WTC11 (cell line): ENCODE data around the gene TMEM8B. TPM values are rescaled to one million over a fixed set of nuclear protein-coding genes. Genes with fewer than 3 reads are reported as not detected.

Experiments used
- ATAC-seq: fragments of 200-7000 bp; cut with Tn5 transposase; 2 replicates; pipeline ENCODE4 v1.10.0; 2021; ENCODE audit warnings: mild to moderate bottlenecking, moderate library complexity
- CTCF ChIA-PET: fragments of 300-600 bp; sonication (Branson Sonifier 250); formaldehyde crosslinking; loops from one replicate; lab custom pipeline; 2021; ENCODE audit warnings: antibody characterized with exemption; lab: Charles Lee
- POLR2A ChIA-PET: fragments of 350-600 bp; sonication (Branson Sonifier 250); formaldehyde crosslinking; loops from one replicate; lab custom pipeline; 2021; ENCODE audit warnings: antibody characterized with exemption; lab: Charles Lee
- DNase-seq: peaks from one replicate; pipeline ENCODE4 v3.0.0; 2021; ENCODE audit warnings: low spot score
- H3K27ac Mint-ChIP-seq: 2 replicates; pipeline ENCODE4 v1.8.0; 2021; ENCODE audit warnings: mixed read lengths
- H3K27me3 Mint-ChIP-seq: 2 replicates; pipeline ENCODE4 v1.8.0; 2021; ENCODE audit warnings: low read depth, mild to moderate bottlenecking, moderate library complexity, mixed read lengths
- H3K36me3 Mint-ChIP-seq: 2 replicates; pipeline ENCODE4 v1.8.0; 2021; ENCODE audit warnings: mixed read lengths
- H3K4me1 Mint-ChIP-seq: 2 replicates; pipeline ENCODE4 v1.8.0; 2022; ENCODE audit warnings: mixed read lengths
- H3K4me3 Mint-ChIP-seq: 2 replicates; pipeline ENCODE4 v1.8.0; 2021; ENCODE audit warnings: mild to moderate bottlenecking, moderate library complexity, mixed read lengths
- H3K9me3 Mint-ChIP-seq: 2 replicates; pipeline ENCODE4 v1.8.0; 2021; ENCODE audit warnings: mixed read lengths
- CREB1 ChIP-seq: sonication (generic); formaldehyde crosslinking; IDR thresholded peaks from 2 replicates; pipeline ENCODE4 v1.8.0; 2023; ENCODE audit warnings: mild to moderate bottlenecking, missing genetic modification reagents
- CTCF ChIP-seq: fragments of 200-600 bp; IDR thresholded peaks from 2 replicates; pipeline ENCODE4 v1.8.0; 2022; ENCODE audit warnings: antibody characterized with exemption
- FOXJ3 ChIP-seq: sonication (generic); formaldehyde crosslinking; IDR thresholded peaks from 2 replicates; pipeline ENCODE4 v1.9.0; 2021; ENCODE audit warnings: missing genetic modification reagents, mild to moderate bottlenecking, borderline replicate concordance
- FOXP1 ChIP-seq: sonication (generic); formaldehyde crosslinking; IDR thresholded peaks from 2 replicates; pipeline ENCODE4 v1.8.0; 2022; ENCODE audit warnings: missing genetic modification reagents, mild to moderate bottlenecking, moderate library complexity, borderline replicate concordance
- JAZF1 ChIP-seq: fragments of 250-450 bp; sonication (Bioruptor Pico); IDR thresholded peaks from 2 replicates; pipeline ENCODE4 v1.9.0; 2021; ENCODE audit warnings: moderate library complexity, mild to moderate bottlenecking, inconsistent platforms
- MYBL2 ChIP-seq: sonication (generic); formaldehyde crosslinking; IDR thresholded peaks from 2 replicates; pipeline ENCODE4 v1.8.1; 2023; ENCODE audit warnings: mild to moderate bottlenecking, moderate library complexity, missing genetic modification reagents
- NFATC4 ChIP-seq: fragments of 250-450 bp; sonication (Bioruptor Pico); IDR thresholded peaks from 2 replicates; pipeline ENCODE4 v1.9.0; 2021; ENCODE audit warnings: mild to moderate bottlenecking
- NFE2L1 ChIP-seq: sonication (generic); formaldehyde crosslinking; IDR thresholded peaks from 2 replicates; pipeline ENCODE4 v1.8.1; 2023; ENCODE audit warnings: missing genetic modification reagents
- NR2C2 ChIP-seq: sonication (generic); formaldehyde crosslinking; IDR thresholded peaks from 2 replicates; pipeline ENCODE4 v1.8.0; 2022; ENCODE audit warnings: mild to moderate bottlenecking, missing genetic modification reagents
- RELA ChIP-seq: sonication (generic); formaldehyde crosslinking; IDR thresholded peaks from 2 replicates; pipeline ENCODE4 v1.8.1; 2022; ENCODE audit warnings: missing genetic modification reagents, mild to moderate bottlenecking, borderline replicate concordance
- STAT6 ChIP-seq: sonication (generic); formaldehyde crosslinking; conservative IDR thresholded peaks from 2 replicates; pipeline ENCODE4 v1.8.1; 2023; ENCODE audit warnings: mild to moderate bottlenecking, low read depth, missing genetic modification reagents, moderate library complexity
- ZNF232 ChIP-seq: sonication (generic); formaldehyde crosslinking; IDR thresholded peaks from 2 replicates; pipeline ENCODE4 v1.8.0; 2022; ENCODE audit warnings: mild to moderate bottlenecking, missing genetic modification reagents
- ZNF317 ChIP-seq: sonication (generic); formaldehyde crosslinking; IDR thresholded peaks from 2 replicates; pipeline ENCODE4 v1.8.1; 2023; ENCODE audit warnings: low read depth, mild to moderate bottlenecking, moderate library complexity, missing genetic modification reagents, borderline replicate concordance
- ZNF416 ChIP-seq: fragments of 250-450 bp; sonication (Bioruptor Pico); IDR thresholded peaks from 2 replicates; pipeline ENCODE4 v1.9.0; 2021; ENCODE audit warnings: mild to moderate bottlenecking, inconsistent platforms
- total RNA-seq: library from RNA; stranded (reverse); gene quantifications from 3 replicates; pipeline ENCODE4 v1.2.3, GENCODE V29; 2021
- TF ChIP-seq, protein P1 (sequence below): sonication (generic); formaldehyde crosslinking; IDR thresholded peaks from 2 replicates; pipeline ENCODE4 v1.8.1; 2023; ENCODE audit warnings: mild to moderate bottlenecking, moderate library complexity, missing genetic modification reagents
- TF ChIP-seq, protein P2 (sequence below): sonication (generic); formaldehyde crosslinking; IDR thresholded peaks from 2 replicates; pipeline ENCODE4 v1.8.1; 2023; ENCODE audit warnings: mild to moderate bottlenecking, missing genetic modification reagents
- TF ChIP-seq, protein P3 (sequence below): sonication (generic); formaldehyde crosslinking; IDR thresholded peaks from 2 replicates; pipeline ENCODE4 v1.8.0; 2022; ENCODE audit warnings: mild to moderate bottlenecking, missing genetic modification reagents
- TF ChIP-seq, protein P4 (sequence below): sonication (generic); formaldehyde crosslinking; IDR thresholded peaks from 2 replicates; pipeline ENCODE4 v1.8.1; 2022; ENCODE audit warnings: missing genetic modification reagents, borderline replicate concordance
- TF ChIP-seq, protein P5 (sequence below): sonication (generic); formaldehyde crosslinking; IDR thresholded peaks from 2 replicates; pipeline ENCODE4 v1.8.1; 2022; ENCODE audit warnings: low read depth, missing genetic modification reagents, borderline replicate concordance

The TMEM8B gene
- total RNA-seq, 1 experiment from 2014 or later, result 9.5 TPM

DNA sequence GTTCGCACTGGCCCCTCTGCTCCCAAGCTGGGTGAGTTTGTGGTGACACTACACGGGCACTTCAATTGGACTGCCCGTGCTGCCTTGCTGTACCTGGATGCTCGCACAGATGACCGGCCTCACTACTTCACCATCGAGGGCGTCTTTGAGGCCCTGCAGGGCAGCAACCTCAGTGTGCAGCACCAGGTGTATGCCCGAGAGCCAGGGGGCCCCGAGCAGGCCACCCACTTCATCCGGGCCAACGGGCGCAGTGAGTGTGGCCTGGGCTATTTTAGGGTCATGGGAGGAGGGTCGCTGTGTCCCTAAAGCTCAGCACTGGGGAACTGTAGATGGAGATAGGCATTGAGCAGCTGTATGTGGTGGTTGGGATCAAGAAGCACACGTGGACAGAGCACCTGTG is 36.2 kb upstream of the TMEM8B start:
- POLR2A ChIA-PET, result interaction anchor here (1.0 kb wide), 1 partner anchor 19 kb away, joined by 4 read pairs; the partner anchor contains the start of gene SPAG8
- H3K27me3 Mint-ChIP-seq, result peaks cover 3% of the 10 kb centered on the region; the same call in 1 of the 2 replicates
- H3K4me3 Mint-ChIP-seq, result peak overlapping the region; percentile 38
- peaks cover under 1% of the 10 kb centered on the region; the same call in 1 of the 2 replicates for H3K36me3 Mint-ChIP-seq
- no peaks in the 10 kb centered on the region for H3K9me3 Mint-ChIP-seq
- TF ChIP-seq MYBL2 (CRISPR knock-in tag), result peak; percentile 46; the same call in 1 of the 2 replicates
- no peak for TF ChIP-seq STAT6 (CRISPR knock-in tag)
- 0 out of 2 replicates have a peak, but pooled peaks have one; percentile 11 for TF ChIP-seq FOXP1
- TF ChIP-seq NR2C2, result no peak
- TF ChIP-seq ZNF416, result no peak
- TF ChIP-seq, protein P1, sequence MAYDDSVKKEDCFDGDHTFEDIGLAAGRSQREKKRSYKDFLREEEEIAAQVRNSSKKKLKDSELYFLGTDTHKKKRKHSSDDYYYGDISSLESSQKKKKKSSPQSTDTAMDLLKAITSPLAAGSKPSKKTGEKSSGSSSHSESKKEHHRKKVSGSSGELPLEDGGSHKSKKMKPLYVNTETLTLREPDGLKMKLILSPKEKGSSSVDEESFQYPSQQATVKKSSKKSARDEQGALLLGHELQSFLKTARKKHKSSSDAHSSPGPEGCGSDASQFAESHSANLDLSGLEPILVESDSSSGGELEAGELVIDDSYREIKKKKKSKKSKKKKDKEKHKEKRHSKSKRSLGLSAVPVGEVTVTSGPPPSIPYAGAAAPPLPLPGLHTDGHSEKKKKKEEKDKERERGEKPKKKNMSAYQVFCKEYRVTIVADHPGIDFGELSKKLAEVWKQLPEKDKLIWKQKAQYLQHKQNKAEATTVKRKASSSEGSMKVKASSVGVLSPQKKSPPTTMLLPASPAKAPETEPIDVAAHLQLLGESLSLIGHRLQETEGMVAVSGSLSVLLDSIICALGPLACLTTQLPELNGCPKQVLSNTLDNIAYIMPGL (CRISPR knock-in tag), result no peak
- CTCF ChIA-PET, result interaction anchor here (1.3 to 5.9 kb wide), 5 partner anchors 19 to 111 kb away, joined by 3 to 143 read pairs (median 12); partner anchors contain the start of genes HINT2 and SPAG8
- no peak overlapping the region for H3K27ac Mint-ChIP-seq
- no peak for ATAC-seq
- H3K4me1 Mint-ChIP-seq, result peaks cover 14% of the 10 kb centered on the region
- DNase-seq, result no peak

- CTCF ChIA-PET, result interaction anchor here (2.8 to 5.9 kb wide), 2 partner anchors 19 to 110 kb away, joined by 12 to 143 read pairs; partner anchors contain the start of genes HINT2 and SPAG8
- DNase-seq, result no peak
- ATAC-seq, result no peak
- Mint-ChIP-seq H3K27me3 (peaks cover 3% of the 10 kb centered on the region; the same call in 1 of the 2 replicates), H3K36me3 (no peaks in the 10 kb centered on the region), H3K4me3 (no peak overlapping the region), H3K27ac (0 out of 2 replicates have a peak overlapping the region, but pooled peaks have one; percentile 48), H3K4me1 (peaks cover 14% of the 10 kb centered on the region), H3K9me3 (no peaks in the 10 kb centered on the region)
- POLR2A ChIA-PET, result no interaction called here
- TF ChIP-seq NFE2L1 (CRISPR knock-in tag) (no peak), CTCF (no peak), CREB1 (CRISPR knock-in tag) (no peak), ZNF416 (no peak), ZNF232 (no peak), RELA (CRISPR knock-in tag) (no peak), JAZF1 (CRISPR knock-in tag) (no peak), FOXJ3 (CRISPR knock-in tag) (no peak), NFATC4 (CRISPR knock-in tag) (no peak), ZNF317 (CRISPR knock-in tag) (no peak)
- TF ChIP-seq, protein P2, sequence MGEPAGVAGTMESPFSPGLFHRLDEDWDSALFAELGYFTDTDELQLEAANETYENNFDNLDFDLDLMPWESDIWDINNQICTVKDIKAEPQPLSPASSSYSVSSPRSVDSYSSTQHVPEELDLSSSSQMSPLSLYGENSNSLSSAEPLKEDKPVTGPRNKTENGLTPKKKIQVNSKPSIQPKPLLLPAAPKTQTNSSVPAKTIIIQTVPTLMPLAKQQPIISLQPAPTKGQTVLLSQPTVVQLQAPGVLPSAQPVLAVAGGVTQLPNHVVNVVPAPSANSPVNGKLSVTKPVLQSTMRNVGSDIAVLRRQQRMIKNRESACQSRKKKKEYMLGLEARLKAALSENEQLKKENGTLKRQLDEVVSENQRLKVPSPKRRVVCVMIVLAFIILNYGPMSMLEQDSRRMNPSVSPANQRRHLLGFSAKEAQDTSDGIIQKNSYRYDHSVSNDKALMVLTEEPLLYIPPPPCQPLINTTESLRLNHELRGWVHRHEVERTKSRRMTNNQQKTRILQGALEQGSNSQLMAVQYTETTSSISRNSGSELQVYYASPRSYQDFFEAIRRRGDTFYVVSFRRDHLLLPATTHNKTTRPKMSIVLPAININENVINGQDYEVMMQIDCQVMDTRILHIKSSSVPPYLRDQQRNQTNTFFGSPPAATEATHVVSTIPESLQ (CRISPR knock-in tag), result no peak
- TF ChIP-seq, protein P3, sequence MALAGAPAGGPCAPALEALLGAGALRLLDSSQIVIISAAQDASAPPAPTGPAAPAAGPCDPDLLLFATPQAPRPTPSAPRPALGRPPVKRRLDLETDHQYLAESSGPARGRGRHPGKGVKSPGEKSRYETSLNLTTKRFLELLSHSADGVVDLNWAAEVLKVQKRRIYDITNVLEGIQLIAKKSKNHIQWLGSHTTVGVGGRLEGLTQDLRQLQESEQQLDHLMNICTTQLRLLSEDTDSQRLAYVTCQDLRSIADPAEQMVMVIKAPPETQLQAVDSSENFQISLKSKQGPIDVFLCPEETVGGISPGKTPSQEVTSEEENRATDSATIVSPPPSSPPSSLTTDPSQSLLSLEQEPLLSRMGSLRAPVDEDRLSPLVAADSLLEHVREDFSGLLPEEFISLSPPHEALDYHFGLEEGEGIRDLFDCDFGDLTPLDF (CRISPR knock-in tag), result no peak
- TF ChIP-seq, protein P4, sequence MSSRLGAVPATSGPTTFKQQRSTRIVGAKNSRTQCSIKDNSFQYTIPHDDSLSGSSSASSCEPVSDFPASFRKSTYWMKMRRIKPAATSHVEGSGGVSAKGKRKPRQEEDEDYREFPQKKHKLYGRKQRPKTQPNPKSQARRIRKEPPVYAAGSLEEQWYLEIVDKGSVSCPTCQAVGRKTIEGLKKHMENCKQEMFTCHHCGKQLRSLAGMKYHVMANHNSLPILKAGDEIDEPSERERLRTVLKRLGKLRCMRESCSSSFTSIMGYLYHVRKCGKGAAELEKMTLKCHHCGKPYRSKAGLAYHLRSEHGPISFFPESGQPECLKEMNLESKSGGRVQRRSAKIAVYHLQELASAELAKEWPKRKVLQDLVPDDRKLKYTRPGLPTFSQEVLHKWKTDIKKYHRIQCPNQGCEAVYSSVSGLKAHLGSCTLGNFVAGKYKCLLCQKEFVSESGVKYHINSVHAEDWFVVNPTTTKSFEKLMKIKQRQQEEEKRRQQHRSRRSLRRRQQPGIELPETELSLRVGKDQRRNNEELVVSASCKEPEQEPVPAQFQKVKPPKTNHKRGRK (CRISPR knock-in tag), result no peak
- TF ChIP-seq, protein P5, sequence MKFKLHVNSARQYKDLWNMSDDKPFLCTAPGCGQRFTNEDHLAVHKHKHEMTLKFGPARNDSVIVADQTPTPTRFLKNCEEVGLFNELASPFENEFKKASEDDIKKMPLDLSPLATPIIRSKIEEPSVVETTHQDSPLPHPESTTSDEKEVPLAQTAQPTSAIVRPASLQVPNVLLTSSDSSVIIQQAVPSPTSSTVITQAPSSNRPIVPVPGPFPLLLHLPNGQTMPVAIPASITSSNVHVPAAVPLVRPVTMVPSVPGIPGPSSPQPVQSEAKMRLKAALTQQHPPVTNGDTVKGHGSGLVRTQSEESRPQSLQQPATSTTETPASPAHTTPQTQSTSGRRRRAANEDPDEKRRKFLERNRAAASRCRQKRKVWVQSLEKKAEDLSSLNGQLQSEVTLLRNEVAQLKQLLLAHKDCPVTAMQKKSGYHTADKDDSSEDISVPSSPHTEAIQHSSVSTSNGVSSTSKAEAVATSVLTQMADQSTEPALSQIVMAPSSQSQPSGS (CRISPR knock-in tag), result no peak
Observed at GRCh38 chr9:35793461-35793860, 35.6 kb upstream of the TMEM8B start.
